GM12878 (cell line): Measurements from ENCODE around the gene MCM3. TPM values are rescaled to one million over a fixed set of nuclear protein-coding genes. Genes with fewer than 3 reads are reported as not detected.

Experiments
- CEBPB ChIP-seq, 2 experiments: fragments of 150-350 bp in 1 of 2; IDR thresholded peaks; 2 replicates each; pipeline ENCODE4 v1.6.1; 2012 to 2014; ENCODE audit warnings: low read depth in 2 of 2, low read length in 2 of 2, borderline replicate concordance in 1 of 2, inconsistent platforms in 1 of 2
- CHD4 ChIP-seq: fragments of 200-600 bp; sonication (generic); IDR thresholded peaks from 2 replicates; pipeline ENCODE4 v1.6.1; 2016; ENCODE audit warnings: mild to moderate bottlenecking
- E2F4 ChIP-seq: IDR thresholded peaks from 2 replicates; pipeline ENCODE4 v1.6.1; 2012; ENCODE audit warnings: low read depth, low read length, improper control_type of control experiment
- ESRRA ChIP-seq: IDR thresholded peaks from 2 replicates; pipeline ENCODE4 v1.6.1; 2012; ENCODE audit warnings: mild to moderate bottlenecking, low read length, improper control_type of control experiment
- EZH2 ChIP-seq: IDR thresholded peaks from 2 replicates; pipeline ENCODE4 v1.6.1; 2012; ENCODE audit warnings: low read depth, mild to moderate bottlenecking, control low read depth, inconsistent platforms, low read length, borderline replicate concordance; ENCODE audit not compliant: control insufficient read depth
- HDAC6 ChIP-seq: fragments of 200-600 bp; sonication (generic); IDR thresholded peaks from one replicate; pipeline ENCODE4 v1.8.0; 2017; ENCODE audit warnings: antibody characterized with exemption; ENCODE audit not compliant: unreplicated experiment
- KAT2A ChIP-seq: conservative IDR thresholded peaks from 2 replicates; pipeline ENCODE4 v1.6.1; 2011; ENCODE audit warnings: low read depth, low read length; ENCODE audit not compliant: control insufficient read depth
- LARP7 ChIP-seq: fragments of 450-650 bp; IDR thresholded peaks from 2 replicates; pipeline ENCODE4 v1.6.1; 2017; ENCODE audit warnings: mild to moderate bottlenecking
- MXI1 ChIP-seq: fragments of 150-350 bp; IDR thresholded peaks from 2 replicates; pipeline ENCODE4 v1.6.1; 2011; ENCODE audit warnings: low read depth, mild to moderate bottlenecking, inconsistent platforms, low read length, improper control_type of control experiment
- MYB ChIP-seq: fragments of 150-350 bp; IDR thresholded peaks from 2 replicates; pipeline ENCODE4 v1.6.1; 2014; ENCODE audit warnings: mild to moderate bottlenecking, low read depth, low read length, borderline replicate concordance
- MYC ChIP-seq: IDR thresholded peaks from 2 replicates; pipeline ENCODE4 v1.6.1; 2011; ENCODE audit warnings: mild to moderate bottlenecking, low read length, moderate library complexity, inconsistent platforms; ENCODE audit not compliant: insufficient read depth, insufficient replicate concordance, insufficient read length, severe bottlenecking
- NKRF ChIP-seq: fragments of 450-650 bp; conservative IDR thresholded peaks from 2 replicates; pipeline ENCODE4 v1.6.1; 2017; ENCODE audit warnings: mild to moderate bottlenecking, moderate library complexity
- NR2F1 ChIP-seq: fragments of 450-650 bp; conservative IDR thresholded peaks from 2 replicates; pipeline ENCODE4 v1.6.1; 2017; ENCODE audit warnings: mild to moderate bottlenecking
- RELA ChIP-seq: fragments of 450-650 bp; IDR thresholded peaks from 2 replicates; pipeline ENCODE4 v1.8.0; 2014; ENCODE audit warnings: borderline replicate concordance; ENCODE audit not compliant: partially characterized antibody
- SP1 ChIP-seq: IDR thresholded peaks from one replicate; pipeline ENCODE4 v1.6.1; 2011; ENCODE audit warnings: low read depth, low read length
- YBX1 ChIP-seq: fragments of 450-650 bp; IDR thresholded peaks from 2 replicates; pipeline ENCODE4 v1.6.1; 2016; ENCODE audit warnings: antibody characterized with exemption
- ZNF592 ChIP-seq: fragments of 450-650 bp; IDR thresholded peaks from 2 replicates; pipeline ENCODE4 v1.6.1; 2017; ENCODE audit warnings: mild to moderate bottlenecking, moderate library complexity
- ZSCAN29 ChIP-seq: fragments of 450-650 bp; IDR thresholded peaks from 2 replicates; pipeline ENCODE4 v1.6.1; 2017; ENCODE audit warnings: mild to moderate bottlenecking, moderate library complexity
- polyA plus RNA-seq, 11 experiments: library from polyadenylated mRNA; depleted of rRNA in 4 of 11; unstranded in 6 of 11; stranded (reverse) in 5 of 11; fragments of >200 nt; fragmentation: Nextera tagmentation in 4 of 11; fragmentation: Illumina TruSeq in 1 of 11; extraction: Ambion mirVana in 4 of 11; extraction: Trizol in 1 of 11; gene quantifications; 1 replicate in 1 of 11; 2 replicates in 10 of 11; pipeline versions ENCODE4 v1.2.1 to v1.2.3, GENCODE V29; 2011 to 2016; ENCODE audit warnings: inconsistent platforms in 2 of 11, missing spikeins in 2 of 11, low read depth in 1 of 11
- total RNA-seq, 4 experiments: library from RNA; depleted of rRNA in 3 of 4; stranded (reverse); fragments of >200 nt in 3 of 4; fragmentation: Illumina TruSeq in 1 of 4; extraction: Trizol in 1 of 4; gene quantifications; 2 replicates each; pipeline versions ENCODE4 v1.2.1 to v1.2.3, GENCODE V29; 2013 to 2021
- TF ChIP-seq, protein P1 (sequence below): fragments of 450-650 bp; IDR thresholded peaks from 2 replicates; pipeline ENCODE4 v1.6.1; 2016; ENCODE audit warnings: mild to moderate bottlenecking
- TF ChIP-seq, protein P2 (sequence below): fragments of 150-350 bp; IDR thresholded peaks from 2 replicates; pipeline ENCODE4 v1.6.1; 2014; ENCODE audit warnings: mild to moderate bottlenecking, low read depth, low read length

Gene MCM3
- total and polyA plus RNA-seq, 10 of the 15 experiments (the other 5 are each of a cell fraction or from before 2014, with no cell fraction given) = 74.1 to 265 (median 214) TPM

- TF ChIP-seq YBX1 (no peak), SP1 (no peak), RELA (no peak), NKRF (no peak), KAT2A (no peak), LARP7 (no peak), EZH2 (no peak), NR2F1 (no peak), CEBPB (IDR thresholded peaks at IDR 0.05; ENCODE audit: borderline replicate concordance in 1 of 2, low read depth in 2 of 2, low read length in 2 of 2) (peak in 1 of 2 experiments; percentile 28; a peak in 1 of 4 replicates), ZNF592 (no peak), ZSCAN29 (no peak), MXI1 (no peak), ESRRA (no peak), E2F4 (no peak), HDAC6 (no peak), CHD4 (no peak), MYB (no peak), MYC (no peak)
- TF ChIP-seq, protein P1, sequence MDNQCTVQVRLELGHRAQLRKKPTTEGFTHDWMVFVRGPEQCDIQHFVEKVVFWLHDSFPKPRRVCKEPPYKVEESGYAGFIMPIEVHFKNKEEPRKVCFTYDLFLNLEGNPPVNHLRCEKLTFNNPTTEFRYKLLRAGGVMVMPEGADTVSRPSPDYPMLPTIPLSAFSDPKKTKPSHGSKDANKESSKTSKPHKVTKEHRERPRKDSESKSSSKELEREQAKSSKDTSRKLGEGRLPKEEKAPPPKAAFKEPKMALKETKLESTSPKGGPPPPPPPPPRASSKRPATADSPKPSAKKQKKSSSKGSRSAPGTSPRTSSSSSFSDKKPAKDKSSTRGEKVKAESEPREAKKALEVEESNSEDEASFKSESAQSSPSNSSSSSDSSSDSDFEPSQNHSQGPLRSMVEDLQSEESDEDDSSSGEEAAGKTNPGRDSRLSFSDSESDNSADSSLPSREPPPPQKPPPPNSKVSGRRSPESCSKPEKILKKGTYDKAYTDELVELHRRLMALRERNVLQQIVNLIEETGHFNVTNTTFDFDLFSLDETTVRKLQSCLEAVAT = no peak
- TF ChIP-seq, protein P2, sequence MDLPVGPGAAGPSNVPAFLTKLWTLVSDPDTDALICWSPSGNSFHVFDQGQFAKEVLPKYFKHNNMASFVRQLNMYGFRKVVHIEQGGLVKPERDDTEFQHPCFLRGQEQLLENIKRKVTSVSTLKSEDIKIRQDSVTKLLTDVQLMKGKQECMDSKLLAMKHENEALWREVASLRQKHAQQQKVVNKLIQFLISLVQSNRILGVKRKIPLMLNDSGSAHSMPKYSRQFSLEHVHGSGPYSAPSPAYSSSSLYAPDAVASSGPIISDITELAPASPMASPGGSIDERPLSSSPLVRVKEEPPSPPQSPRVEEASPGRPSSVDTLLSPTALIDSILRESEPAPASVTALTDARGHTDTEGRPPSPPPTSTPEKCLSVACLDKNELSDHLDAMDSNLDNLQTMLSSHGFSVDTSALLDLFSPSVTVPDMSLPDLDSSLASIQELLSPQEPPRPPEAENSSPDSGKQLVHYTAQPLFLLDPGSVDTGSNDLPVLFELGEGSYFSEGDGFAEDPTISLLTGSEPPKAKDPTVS = no peak
Observed at GRCh38 chr6:52317841-52318581, 33.5 kb upstream of the MCM3 start (continued).
